Stimulated activated CD8-positive, alpha-beta memory T cell treated with anti-CD3 and anti-CD28 coated beads, Interleukin-15, amount 100 ng/mL, for 48 hours (primary cell): Measurements from ENCODE around the gene PRCP.

Experiments
- DNase-seq, 2 donors: peaks; one replicate each; pipeline ENCODE4 v3.0.0-alpha.2; 2020; ENCODE audit warnings: low read depth in 2 of 2

Gene PRCP

DNA sequence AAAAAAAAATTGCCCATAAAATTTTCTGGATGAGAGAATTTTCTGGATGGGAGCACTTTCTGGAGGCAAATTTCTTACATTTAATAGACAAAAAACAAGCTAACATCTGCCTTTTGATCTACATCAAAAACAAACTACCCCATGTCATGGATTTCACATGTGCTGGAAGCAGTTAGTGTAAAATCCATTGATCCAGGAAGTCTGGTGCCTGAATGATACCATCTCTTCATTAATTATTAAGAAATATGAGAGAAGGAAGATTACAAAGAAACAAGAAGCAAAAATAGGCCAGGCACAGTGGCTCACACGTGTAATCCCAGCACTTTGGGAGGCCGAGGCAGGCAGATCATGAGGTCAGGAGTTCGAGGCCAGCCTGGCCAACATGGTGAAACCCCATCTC is 113.4 kb downstream of the PRCP start:
- DNase-seq: no peak

DNA sequence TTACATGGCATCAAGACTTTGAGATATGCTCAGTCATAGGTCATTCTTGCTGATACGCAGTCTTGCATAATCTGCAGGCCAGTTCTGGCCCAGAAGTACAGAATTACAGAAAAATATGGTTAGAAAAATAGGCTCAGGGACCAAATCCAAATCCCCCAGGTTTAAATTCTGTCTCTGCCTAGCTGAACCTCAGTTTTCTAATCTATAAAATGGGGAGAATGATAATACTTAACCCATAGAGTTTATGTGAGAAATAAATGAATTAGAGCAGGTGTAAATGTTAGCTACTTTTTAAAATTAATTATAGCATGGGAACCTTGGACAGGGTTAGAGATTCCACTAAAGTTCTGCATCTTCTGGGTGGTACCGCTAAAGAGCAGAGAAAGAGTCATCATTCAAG is 114.2 kb downstream of the PRCP start:
- no peak for DNase-seq

DNA sequence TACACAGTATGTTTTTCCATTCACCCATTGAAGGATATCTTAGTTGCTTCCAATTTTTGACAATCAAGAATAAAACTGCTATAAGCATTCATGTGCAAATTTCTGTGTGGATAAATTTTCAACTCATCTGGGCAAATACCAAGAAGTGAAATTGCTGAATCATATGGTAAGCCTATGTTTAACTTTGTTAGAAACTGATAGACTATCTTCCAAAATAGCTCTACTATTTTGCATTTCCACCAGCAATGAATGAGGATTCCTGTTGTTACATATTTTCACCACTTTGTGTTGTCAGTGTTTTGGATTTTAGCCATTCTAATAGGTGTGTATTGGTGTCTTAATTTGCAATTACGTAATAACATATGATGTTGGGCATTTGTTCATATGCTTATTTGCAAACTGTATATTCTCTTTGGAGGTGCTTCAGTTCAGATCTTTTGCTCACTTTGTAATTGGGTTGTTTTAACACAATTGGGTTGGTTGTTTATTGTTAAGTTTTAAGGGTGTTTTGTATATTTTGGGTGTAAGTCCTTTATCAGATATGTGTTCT is 117.3 kb downstream of the PRCP start:
- DNase-seq: no peak

DNA sequence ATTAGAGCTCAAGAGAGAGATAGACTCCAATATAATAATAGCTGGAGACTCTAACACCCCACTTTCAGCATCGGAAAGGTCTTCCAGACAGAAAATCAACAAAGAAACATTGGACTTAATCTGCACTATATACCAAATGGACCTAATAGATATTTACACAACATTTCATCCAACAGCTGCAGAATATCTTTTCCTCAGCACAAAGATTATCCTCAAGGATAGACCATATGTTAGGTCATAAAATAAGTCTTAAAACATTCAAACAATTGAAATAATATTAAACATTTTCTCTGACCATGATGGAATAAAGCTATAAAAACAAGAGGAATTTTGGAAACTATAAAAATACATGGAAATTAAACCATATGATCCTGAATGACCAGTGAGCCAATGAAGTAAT is 121.5 kb downstream of the PRCP start:
- no peak for DNase-seq

DNA sequence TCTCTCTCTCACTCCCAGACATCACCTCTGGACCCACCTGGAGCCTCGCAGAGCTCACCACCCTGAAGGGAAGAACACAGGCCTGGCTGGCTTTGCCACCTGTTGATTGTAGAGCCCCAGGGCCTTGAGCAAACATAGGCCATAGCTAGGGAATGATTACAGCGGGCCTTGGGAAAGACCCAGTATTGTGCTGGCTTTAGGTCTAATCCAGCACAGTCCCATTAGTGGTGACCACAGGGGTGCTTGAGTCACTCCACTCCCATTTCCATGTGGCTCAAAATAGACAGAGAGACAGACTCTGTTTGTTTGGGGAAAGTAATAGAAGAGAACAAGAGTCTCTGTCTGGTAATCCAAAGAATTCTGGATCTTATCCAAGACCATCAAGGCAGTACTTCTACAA is 123.9 kb downstream of the PRCP start:
- no peak for DNase-seq

DNA sequence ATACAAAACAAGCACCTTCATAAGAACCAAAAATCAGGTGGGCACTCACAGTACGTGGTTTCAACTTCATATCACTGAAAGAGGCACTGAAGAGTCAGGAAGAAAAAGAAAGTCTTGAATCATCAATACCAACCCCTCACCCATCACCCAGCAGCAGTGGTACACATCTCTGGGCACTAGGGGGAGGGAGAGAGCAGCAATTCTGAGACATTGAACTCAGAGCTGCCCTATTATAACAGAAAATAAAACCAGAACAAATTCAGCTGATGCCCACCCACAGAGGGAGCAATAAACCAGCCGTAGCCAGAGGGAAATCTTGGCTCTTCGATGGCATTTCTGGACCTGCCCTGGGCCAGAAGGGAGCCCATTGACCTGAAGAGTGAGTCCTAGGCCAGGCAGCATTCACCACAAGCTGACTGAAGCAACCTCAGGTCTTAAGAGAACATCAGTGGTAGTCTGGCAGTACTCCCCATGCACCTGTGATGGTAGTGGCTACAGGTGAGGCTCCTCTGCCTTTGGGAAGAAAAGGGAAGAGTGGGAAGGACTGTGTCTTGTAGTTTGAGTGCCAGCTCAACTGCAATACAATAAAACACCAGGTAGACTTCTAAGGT is 124.4 kb downstream of the PRCP start:
- DNase-seq: no peak

DNA sequence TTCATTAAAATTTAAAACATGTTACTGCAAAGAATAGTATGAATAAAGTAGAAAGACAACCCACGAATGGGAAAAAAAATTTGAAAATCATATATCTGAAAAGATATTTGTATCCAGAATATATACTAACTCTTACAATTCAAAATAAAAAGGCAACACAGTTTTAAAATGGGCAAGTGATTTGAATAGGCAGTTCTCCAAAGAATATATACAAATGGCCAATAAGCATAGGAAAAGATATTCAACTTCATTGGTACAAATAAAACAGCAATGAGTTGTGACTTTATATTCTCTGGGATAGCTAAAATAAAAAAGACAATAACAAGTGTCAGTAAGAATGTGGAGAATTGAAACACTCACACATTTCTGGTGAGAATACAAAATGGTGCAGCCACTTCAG is 125.0 kb downstream of the PRCP start:
- DNase-seq: no peak
